ENCODE data around the gene MALRD1.

DNA sequence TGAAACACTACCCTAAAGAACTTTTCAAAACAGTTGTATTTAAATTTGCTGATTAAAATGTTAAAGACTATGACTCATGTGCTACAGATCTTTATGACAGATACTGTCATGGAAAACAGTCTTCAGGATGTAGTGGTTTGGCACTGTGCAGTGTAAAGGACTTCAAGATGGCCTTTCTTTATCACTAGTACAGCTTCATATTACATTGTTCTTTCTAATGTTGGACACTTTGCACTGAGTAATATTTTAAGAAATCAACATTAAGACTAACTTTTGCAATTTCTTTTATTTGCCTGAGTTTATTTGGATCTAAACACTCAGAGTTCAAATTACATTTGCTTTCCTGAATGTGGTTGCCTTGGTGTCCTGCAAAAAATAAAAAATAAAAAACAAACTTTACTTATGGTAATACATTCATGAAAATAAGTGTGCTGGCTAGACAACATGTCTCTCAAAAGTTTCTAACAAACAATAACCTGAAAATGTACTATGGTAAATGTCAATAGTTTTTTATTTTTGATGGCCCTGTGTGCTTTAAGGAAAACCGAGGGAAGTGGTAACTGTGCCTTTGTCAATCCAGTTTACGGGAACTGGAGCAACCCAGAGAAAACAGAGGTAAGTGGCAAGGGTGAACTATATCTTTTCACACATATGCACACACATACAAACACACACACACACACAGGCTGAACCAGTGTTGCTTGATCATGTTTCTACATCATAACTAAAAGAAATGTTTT lies 681.7 kb downstream of the MALRD1 start:
- TF ChIP-seq TAF1 (IDR thresholded peaks at IDR 0.05; ENCODE audit: low read depth, low read length) (no peak), POLR2A (IDR thresholded peaks at IDR 0.05; ENCODE audit: control extremely low read depth in 1 of 2, low read depth in 2 of 2, low read length in 2 of 2) (no peak), SIN3A (conservative IDR thresholded peaks at IDR 0.05 in 1 of 2, IDR thresholded peaks at IDR 0.05 in 1 of 2; ENCODE audit: low read depth in 1 of 2, low read length in 2 of 2) (no peak), KDM1A (IDR thresholded peaks at IDR 0.05; ENCODE audit: borderline replicate concordance, low read length) (no peak), RBBP5 (IDR thresholded peaks at IDR 0.05; ENCODE audit: borderline replicate concordance, low read depth, low read length) (no peak), YY1 (IDR thresholded peaks at IDR 0.05; ENCODE audit: low read depth, low read length) (no peak), JUN (IDR thresholded peaks at IDR 0.05; ENCODE audit: low read depth, low read length) (no peak), PHF8 (conservative IDR thresholded peaks at IDR 0.05; ENCODE audit: low read depth, low read length) (no peak), EP300 (IDR thresholded peaks at IDR 0.05; ENCODE audit: borderline replicate concordance in 1 of 2, low read depth in 2 of 2, low read length in 2 of 2) (no peak), RAD21 (IDR thresholded peaks at IDR 0.05 in 1 of 2, conservative IDR thresholded peaks at IDR 0.05 in 1 of 2; ENCODE audit: low read depth in 2 of 2, low read length in 2 of 2) (no peak), CHD2 (IDR thresholded peaks at IDR 0.05; ENCODE audit: low read length) (no peak)
- TF ChIP-seq, protein P1, sequence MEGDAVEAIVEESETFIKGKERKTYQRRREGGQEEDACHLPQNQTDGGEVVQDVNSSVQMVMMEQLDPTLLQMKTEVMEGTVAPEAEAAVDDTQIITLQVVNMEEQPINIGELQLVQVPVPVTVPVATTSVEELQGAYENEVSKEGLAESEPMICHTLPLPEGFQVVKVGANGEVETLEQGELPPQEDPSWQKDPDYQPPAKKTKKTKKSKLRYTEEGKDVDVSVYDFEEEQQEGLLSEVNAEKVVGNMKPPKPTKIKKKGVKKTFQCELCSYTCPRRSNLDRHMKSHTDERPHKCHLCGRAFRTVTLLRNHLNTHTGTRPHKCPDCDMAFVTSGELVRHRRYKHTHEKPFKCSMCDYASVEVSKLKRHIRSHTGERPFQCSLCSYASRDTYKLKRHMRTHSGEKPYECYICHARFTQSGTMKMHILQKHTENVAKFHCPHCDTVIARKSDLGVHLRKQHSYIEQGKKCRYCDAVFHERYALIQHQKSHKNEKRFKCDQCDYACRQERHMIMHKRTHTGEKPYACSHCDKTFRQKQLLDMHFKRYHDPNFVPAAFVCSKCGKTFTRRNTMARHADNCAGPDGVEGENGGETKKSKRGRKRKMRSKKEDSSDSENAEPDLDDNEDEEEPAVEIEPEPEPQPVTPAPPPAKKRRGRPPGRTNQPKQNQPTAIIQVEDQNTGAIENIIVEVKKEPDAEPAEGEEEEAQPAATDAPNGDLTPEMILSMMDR (IDR thresholded peaks at IDR 0.05; ENCODE audit: control extremely low read depth in 1 of 3, insufficient read depth in 1 of 3, low read depth in 1 of 3, low read length in 3 of 3), result no peak
- TF ChIP-seq, protein P2, sequence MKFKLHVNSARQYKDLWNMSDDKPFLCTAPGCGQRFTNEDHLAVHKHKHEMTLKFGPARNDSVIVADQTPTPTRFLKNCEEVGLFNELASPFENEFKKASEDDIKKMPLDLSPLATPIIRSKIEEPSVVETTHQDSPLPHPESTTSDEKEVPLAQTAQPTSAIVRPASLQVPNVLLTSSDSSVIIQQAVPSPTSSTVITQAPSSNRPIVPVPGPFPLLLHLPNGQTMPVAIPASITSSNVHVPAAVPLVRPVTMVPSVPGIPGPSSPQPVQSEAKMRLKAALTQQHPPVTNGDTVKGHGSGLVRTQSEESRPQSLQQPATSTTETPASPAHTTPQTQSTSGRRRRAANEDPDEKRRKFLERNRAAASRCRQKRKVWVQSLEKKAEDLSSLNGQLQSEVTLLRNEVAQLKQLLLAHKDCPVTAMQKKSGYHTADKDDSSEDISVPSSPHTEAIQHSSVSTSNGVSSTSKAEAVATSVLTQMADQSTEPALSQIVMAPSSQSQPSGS (IDR thresholded peaks at IDR 0.05; ENCODE audit: low read length), result no peak
